ENCODE measurements around the gene APOC3.

APOC3 gene

GRCh38 chr11:116835042-116835772, 5.5 kb downstream of the APOC3 start:
- Histone ChIP-seq H3K27ac (replicated peaks) (peak overlapping the region; percentile 66), H3K4me3 (replicated peaks; ENCODE audit: insufficient read depth, low read length) (no peak overlapping the region; the same call in 1 of the 2 replicates), H3K27me3 (ENCODE audit: insufficient read depth, poor library complexity, severe bottlenecking) (no peaks in the 10 kb centered on the region)
- peak in 1 of 2 experiments; percentile 71 for DNase-seq (ENCODE audit: low read depth in 1 of 2, low spot score in 1 of 2)
- no peak for TF ChIP-seq GABPA (IDR thresholded peaks at IDR 0.05; ENCODE audit: low read depth)
- TF ChIP-seq POLR2AphosphoS5 (IDR thresholded peaks at IDR 0.05; ENCODE audit: low read depth): no peak; the same call in 1 of the 2 replicates
- TF ChIP-seq SPI1 (IDR thresholded peaks at IDR 0.05; ENCODE audit: borderline replicate concordance, low read depth): peak; percentile 92
- TF ChIP-seq, protein P1, sequence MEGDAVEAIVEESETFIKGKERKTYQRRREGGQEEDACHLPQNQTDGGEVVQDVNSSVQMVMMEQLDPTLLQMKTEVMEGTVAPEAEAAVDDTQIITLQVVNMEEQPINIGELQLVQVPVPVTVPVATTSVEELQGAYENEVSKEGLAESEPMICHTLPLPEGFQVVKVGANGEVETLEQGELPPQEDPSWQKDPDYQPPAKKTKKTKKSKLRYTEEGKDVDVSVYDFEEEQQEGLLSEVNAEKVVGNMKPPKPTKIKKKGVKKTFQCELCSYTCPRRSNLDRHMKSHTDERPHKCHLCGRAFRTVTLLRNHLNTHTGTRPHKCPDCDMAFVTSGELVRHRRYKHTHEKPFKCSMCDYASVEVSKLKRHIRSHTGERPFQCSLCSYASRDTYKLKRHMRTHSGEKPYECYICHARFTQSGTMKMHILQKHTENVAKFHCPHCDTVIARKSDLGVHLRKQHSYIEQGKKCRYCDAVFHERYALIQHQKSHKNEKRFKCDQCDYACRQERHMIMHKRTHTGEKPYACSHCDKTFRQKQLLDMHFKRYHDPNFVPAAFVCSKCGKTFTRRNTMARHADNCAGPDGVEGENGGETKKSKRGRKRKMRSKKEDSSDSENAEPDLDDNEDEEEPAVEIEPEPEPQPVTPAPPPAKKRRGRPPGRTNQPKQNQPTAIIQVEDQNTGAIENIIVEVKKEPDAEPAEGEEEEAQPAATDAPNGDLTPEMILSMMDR (IDR thresholded peaks at IDR 0.05; ENCODE audit: insufficient read depth, low read length): no peak
- TF ChIP-seq, protein P2, sequence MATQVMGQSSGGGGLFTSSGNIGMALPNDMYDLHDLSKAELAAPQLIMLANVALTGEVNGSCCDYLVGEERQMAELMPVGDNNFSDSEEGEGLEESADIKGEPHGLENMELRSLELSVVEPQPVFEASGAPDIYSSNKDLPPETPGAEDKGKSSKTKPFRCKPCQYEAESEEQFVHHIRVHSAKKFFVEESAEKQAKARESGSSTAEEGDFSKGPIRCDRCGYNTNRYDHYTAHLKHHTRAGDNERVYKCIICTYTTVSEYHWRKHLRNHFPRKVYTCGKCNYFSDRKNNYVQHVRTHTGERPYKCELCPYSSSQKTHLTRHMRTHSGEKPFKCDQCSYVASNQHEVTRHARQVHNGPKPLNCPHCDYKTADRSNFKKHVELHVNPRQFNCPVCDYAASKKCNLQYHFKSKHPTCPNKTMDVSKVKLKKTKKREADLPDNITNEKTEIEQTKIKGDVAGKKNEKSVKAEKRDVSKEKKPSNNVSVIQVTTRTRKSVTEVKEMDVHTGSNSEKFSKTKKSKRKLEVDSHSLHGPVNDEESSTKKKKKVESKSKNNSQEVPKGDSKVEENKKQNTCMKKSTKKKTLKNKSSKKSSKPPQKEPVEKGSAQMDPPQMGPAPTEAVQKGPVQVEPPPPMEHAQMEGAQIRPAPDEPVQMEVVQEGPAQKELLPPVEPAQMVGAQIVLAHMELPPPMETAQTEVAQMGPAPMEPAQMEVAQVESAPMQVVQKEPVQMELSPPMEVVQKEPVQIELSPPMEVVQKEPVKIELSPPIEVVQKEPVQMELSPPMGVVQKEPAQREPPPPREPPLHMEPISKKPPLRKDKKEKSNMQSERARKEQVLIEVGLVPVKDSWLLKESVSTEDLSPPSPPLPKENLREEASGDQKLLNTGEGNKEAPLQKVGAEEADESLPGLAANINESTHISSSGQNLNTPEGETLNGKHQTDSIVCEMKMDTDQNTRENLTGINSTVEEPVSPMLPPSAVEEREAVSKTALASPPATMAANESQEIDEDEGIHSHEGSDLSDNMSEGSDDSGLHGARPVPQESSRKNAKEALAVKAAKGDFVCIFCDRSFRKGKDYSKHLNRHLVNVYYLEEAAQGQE (IDR thresholded peaks at IDR 0.05; ENCODE audit: insufficient replicate concordance, low read depth): no peak

GRCh38 chr11:116835791-116836631, 6.3 kb downstream of the APOC3 start:
- peak; percentile 82 to 83 for DNase-seq (ENCODE audit: low read depth in 1 of 2, low spot score in 1 of 2)
- Histone ChIP-seq H3K4me3 (replicated peaks; ENCODE audit: insufficient read depth, low read length) (peak overlapping the region; percentile 27), H3K27me3 (ENCODE audit: insufficient read depth, poor library complexity, severe bottlenecking) (no peaks in the 10 kb centered on the region), H3K27ac (replicated peaks) (peak overlapping the region; percentile 66)
- TF ChIP-seq, protein P1 (IDR thresholded peaks at IDR 0.05; ENCODE audit: insufficient read depth, low read length): peak; percentile 62
- TF ChIP-seq POLR2AphosphoS5 (IDR thresholded peaks at IDR 0.05; ENCODE audit: low read depth) (peak; percentile 35), SPI1 (IDR thresholded peaks at IDR 0.05; ENCODE audit: borderline replicate concordance, low read depth) (no peak), GABPA (IDR thresholded peaks at IDR 0.05; ENCODE audit: low read depth) (no peak)
- TF ChIP-seq, protein P2 (IDR thresholded peaks at IDR 0.05; ENCODE audit: insufficient replicate concordance, low read depth): no peak

DNA sequence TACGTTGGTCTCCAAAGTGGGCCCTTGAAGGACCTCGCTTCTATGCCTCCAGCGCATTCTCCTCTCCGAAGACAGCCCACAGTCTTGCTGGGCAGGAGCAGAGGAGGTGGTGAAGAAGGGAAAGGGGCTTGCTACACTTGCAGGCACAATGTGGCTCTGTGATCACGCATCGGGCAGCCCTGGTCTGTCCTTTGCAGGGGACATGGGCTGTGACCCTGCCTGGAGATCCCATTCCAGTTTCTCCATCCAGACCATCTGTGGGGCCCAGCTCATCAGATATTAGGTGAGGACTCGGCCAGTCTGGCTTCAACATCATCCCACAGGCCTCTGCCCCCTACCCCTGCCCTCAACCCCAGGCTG, 6.9 kb downstream of the APOC3 start:
- Histone ChIP-seq H3K27ac (replicated peaks) (no peak overlapping the region), H3K27me3 (ENCODE audit: insufficient read depth, poor library complexity, severe bottlenecking) (no peaks in the 10 kb centered on the region), H3K4me3 (replicated peaks; ENCODE audit: insufficient read depth, low read length) (no peak overlapping the region)
- TF ChIP-seq SPI1 (IDR thresholded peaks at IDR 0.05; ENCODE audit: borderline replicate concordance, low read depth): no peak
- TF ChIP-seq, protein P2 (IDR thresholded peaks at IDR 0.05; ENCODE audit: insufficient replicate concordance, low read depth): no peak
- TF ChIP-seq POLR2AphosphoS5 (IDR thresholded peaks at IDR 0.05; ENCODE audit: low read depth): no peak
- TF ChIP-seq, protein P1 (IDR thresholded peaks at IDR 0.05; ENCODE audit: insufficient read depth, low read length): no peak
- no peak for TF ChIP-seq GABPA (IDR thresholded peaks at IDR 0.05; ENCODE audit: low read depth)
- DNase-seq (ENCODE audit: low read depth in 1 of 2, low spot score in 1 of 2): no peak
